GM18502 (cell line): ENCODE data around the gene PCARE.

Experiments
- ATAC-seq: cut with Tn5 transposase; IDR thresholded peaks from one replicate; pipeline ENCODE4 v1.9.1; 2021; ENCODE audit warnings: mild to moderate bottlenecking; ENCODE audit not compliant: unreplicated experiment, poor library complexity

The PCARE gene

DNA sequence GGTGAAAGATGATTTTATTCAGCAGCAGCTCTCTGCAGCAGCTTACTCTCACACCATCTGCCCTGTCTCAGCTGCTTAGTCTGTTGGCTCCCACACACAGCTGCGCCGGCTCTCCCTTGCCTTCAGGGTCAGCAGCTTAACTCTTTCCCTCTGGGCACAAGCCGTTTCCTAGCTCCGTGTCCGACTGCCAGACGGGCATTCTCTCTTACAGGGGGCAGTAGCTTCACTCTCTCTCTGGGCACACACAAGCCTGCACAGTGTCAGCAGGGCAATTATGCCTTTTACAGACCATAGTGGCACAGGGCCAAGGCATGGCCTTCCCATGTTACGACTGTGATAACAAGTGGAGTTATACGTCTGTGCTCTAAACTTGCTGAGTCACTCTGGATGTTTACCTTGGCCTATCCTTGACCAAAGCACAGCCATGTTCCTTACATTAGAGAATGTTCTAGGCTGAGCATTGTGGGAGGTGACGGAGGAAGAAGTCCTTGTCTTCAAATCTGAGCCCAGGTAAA is 31.7 kb downstream of the PCARE start:
- ATAC-seq = no peak

DNA sequence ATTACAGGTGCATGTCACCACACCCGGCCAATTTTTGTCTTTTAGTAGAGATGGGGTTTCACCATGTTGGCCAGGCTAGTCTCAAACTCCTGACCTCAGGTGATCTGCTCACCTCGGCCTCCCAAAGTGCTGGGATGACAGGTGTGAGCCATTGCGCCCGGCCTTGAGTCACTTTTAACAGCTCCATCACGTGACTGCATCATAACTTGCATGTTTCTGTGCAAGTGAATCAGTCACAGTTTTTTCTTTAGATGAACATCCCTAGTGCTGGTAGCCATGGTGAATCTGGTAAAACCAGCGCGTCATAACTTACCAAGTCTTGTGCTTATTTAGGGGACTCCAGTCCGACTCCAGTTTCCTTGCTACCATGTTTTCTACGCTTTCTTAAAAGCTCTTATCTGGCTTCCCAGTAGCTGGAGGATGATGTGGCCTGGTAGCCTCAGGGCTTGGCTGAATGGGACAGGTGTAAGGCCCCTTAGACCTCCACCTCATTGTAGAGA is 33.1 kb downstream of the PCARE start:
- no peak for ATAC-seq

DNA sequence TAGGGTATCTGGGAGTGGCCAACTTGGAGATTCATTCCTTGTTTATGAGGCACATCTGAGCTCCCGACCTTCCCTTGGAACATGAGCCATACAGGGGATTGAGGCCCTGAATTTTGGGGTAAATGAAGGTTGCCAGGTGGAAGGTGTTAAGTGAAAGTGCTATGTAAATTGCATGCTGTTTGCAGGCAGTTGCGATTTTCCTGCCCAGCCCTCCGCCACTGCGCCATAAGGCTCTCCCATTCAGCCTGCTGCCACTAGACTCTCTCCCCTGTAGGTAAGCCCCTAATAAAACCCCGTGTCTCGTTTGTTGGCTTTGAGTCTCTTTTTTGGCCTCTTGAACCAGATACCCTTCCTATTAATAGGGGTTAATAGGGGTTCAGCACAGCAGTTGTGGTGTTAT is 33.8 kb downstream of the PCARE start:
- no peak for ATAC-seq

DNA sequence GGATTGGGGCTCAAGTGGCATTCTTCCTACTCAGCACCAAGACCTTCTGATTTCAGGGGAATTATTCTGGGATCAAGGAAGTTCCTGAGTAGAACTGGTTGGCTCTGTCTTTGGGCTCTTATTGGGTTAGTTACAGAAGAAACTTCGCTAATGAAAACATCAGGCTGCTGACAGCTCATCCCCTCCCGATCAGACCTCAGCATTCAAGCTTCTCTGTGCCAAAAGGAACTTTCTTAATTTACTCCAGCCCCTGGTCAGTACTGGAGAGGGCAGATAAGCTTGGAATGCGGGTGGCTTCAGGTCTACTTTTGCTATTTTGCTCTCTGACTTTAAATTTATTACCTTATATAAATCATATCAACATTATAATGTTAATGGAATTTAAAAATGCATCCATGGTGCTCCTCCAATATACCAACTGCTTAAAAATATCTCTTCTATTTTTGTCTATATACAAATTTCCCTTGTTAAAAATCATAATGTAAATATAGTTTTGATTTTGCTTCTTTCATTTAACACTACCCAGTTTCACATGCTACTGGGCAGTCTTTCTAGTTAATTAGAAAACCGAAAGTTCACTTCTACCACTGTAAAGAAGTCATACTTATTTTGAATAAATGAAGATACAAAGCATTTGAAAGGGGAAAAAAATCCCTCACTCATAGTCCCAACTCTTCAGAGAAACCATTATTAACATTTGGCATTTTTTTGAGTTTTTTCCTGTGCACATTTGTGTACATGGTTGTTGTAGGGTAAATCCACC is 34.4 kb downstream of the PCARE start:
- no peak for ATAC-seq

DNA sequence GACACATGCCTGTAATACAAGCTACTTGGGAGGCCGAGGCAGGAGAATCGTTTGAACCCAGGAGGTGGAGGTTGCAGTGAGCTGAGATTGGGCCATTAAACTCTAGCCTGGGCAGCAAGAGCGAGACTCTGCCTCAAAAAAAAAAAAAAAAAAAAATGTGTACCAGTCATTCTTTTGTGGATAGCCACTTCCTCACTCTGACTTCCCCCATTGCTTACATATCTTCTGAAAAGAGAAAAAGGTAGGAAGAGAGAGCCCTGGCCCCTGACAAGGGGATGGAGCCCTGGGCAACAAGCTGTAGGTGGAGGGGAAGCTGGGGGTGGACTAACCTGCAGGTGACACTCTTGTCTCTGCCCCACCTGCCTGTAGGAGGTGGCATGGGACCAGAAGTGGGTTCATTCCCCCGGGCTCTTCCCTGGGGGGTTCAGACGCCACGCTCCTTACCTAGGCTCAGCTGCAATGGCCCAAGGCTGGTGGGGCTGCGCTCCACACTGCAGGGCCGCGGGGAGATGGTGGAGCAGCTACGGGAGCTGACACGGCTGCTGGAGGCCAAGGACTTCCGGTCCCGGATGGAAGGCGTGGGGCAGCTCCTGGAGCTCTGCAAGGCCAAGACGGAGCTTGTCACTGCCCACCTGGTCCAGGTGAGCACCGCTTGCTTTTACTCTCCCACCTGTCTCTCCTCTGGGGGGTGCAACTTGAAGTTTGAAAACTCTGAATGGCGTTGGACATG is 39.1 kb downstream of the PCARE start:
- ATAC-seq = no peak

DNA sequence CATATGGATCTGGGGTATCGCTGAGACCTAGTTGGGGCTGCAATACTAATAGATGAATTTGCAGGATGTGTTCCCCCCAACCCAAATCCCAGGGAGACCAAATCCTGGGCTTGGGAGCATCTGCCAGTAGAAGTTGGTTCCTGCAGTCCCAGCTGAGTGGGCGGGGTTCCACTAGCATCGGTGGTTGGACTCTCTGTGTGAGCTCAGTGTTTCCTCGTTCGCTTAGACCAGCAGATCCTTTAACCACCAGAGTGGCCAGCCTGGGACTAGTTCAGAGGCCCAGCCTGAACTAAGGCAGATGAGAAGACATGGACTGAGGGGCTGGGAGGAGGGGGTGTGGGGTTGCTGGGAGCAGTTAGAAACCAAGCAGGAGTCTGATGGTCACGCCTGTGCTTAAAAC is 40.7 kb downstream of the PCARE start:
- ATAC-seq = no peak

DNA sequence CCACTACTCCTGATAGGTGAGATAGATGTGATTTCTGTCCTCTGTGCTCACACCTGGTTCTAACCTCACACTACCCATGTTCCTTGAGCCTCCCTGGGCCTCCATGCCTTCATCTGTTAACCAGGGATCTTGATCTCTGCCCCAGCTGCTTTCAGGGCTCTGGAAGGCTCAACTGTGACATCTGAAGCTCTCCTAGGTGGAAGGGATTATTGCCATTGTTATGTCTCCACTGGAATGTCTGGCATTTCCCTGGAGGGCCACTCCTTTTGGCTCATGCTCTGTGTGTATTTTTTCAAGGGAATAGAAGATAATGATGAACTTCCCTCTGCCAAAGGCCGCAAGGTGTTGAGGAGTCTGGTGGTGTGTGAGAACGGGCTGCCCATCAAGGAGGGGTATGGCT is 41.2 kb downstream of the PCARE start:
- no peak for ATAC-seq

DNA sequence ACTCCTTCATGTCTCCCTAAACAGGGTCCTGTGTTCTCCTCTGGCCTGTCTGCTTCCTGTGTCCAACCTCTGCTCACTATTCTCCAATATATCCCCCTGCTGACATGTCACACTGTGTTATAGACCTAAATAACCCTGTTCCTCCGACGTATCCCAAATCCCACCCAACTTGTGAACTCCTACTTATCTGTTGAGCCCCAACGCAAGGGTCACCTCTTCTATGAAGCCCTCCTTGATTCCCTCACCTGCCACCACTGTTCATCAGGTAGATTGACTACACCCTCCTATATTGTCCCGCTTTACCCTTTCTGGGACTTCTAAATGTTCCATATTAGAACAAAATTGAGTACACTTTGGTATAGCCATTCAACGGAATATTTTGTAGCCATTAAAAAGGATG is 42.1 kb downstream of the PCARE start:
- ATAC-seq = no peak

DNA sequence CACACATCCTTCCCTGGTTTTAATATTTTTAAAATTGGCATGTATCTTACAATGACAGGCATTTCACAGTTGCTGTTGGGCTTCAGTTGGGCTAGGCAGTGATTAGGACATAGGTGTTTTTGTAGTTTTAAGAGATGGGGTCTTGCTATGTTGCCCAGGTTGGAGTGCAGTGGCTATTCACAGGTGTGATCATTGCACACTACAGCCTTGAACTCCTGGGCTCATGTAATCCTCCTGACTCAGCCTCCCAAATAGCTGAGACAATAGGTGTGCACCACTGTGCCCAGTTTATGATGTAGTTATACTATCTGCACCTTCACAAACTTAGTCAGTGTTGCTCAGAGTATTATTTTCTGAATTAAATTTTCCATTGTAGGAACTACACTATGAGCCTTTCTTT is 43.3 kb downstream of the PCARE start:
- no peak for ATAC-seq

DNA sequence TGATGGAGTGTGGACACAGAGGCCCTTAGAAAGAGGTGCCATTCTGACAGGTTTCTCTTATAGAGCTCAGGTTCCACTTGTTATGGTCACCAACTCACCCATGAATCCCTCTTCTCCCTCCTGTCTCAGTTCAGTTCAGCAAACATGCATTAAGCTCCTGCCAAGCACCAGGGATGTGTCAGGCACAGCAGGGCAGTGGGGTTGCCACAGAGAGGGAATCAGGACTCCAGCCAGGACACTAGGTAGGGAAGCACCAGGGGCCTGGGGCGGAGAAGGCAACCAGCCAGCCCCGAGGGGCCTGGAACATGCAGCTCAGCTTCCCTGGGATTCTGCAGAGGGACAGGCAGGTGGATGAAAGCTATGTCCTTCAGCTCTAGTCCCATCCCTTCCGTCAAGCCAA is 48.6 kb downstream of the PCARE start:
- ATAC-seq = no peak

DNA sequence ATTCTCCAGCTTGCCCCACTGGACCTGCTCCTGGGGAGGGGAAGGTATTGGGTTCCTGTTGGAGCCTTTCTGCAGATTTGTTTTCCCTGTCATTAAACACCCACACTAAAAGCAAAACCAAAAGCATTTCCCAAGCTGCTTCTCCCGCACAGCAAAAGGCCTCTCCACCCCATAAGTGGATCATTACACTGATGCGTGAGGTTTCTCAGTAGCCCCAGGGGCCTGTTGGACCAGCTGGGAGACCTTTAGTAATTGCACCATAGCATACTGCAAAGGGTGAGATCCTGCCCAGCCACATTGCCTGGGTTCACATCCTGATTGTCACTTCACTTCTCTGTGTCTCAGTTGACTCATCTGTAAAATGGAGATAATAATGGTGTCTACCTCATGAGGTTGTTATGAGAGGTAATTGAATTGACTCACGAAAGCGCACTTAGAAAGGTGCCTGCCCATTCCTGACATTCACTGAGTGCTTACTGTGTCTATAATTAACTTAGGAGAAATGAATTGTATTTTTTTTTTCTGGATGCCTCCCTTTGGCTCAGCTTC is 49.4 kb downstream of the PCARE start:
- no peak for ATAC-seq

DNA sequence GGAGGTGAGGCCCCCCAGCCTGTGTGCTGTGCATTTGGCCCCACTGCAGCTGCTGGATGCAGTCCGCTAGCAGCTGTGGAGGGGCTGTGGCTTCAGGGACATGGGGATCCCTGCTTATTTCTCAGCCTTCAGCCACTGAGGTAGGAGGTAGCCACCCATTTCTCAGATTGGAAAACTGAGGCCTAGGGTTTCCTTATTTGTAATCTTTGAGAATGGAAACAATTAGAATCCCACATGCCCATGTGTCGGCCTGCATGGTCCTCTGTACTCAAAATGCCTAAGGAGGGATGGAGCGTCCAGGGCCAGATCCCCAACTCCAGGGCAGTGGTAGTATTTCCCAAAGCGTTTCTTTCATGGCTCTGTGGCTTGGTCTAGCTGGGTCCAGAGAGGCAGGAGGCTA is 51.1 kb downstream of the PCARE start:
- ATAC-seq = no peak

DNA sequence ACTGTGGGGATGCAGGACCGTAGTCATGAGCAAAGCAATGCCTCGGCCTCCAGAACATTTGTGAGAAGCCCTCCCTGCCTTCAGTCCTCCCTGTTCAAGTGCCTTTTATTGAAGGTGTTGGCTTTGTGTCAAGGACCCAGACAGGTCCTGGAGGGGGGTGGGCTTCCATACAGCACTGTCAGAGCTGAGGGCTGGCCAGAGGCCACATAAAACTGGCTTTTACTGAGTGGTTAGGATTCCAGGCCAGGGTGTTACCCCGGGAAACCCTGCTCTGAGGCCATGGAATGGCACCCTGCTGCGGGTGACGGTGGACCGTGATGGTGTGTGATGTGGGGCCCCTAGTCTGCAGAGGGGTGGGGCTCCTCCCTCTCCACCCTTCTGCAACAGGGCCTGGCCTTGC is 51.6 kb downstream of the PCARE start:
- no peak for ATAC-seq

DNA sequence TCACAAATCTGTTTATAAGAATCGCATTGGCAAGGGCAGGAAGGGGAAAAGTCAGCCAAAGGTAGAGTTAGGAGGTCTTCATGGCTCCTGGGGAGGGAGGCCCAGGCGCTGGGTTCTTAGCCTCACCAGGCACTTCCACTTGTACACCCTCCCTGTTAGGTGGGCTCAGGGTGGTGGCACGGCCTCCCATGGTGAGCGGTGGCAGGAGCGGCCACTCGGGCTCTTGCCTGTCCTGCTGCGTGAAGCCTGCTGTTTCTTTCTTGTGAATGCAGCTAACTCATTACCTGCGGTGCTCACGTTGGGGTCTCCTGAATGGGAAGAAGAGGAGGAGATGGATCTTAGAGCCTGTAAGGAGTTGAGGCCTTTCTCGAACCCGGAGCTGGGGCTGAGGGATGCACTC is 52.4 kb downstream of the PCARE start:
- no peak for ATAC-seq

DNA sequence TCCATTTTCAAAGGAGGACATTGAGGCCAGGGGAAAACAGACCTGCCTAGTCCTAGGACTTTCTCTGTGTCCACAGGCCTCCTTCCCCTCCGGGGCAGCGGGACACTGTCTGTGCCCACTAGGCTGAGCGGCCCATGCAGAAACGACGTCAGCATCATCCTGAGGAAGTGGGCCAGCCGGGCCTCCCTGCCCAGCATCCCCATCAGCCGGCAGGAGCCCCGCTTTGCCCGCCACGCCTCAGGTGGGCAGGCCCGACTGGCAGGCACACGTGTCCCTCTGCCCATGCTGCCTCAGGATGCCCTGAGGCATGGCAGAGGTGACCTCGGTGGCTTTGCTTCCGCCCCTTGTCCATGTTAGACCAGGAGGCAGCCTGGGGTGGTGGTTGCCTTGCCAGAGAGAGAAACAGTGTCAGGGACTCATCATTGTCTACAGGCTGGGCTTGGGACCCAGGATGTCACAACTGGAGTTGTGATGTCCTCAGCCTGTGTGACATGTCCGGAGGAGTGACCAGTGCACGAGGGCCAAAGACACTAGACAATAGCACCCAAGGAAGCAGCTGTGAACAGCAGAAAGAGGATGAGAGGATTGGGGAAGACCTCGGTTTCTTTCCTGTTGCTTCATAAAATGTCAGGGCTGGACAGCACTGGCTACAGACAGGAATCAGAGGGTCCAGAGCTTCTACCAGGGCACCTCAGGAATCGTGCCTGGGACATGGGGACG is 56.4 kb downstream of the PCARE start:
- ATAC-seq = no peak

DNA sequence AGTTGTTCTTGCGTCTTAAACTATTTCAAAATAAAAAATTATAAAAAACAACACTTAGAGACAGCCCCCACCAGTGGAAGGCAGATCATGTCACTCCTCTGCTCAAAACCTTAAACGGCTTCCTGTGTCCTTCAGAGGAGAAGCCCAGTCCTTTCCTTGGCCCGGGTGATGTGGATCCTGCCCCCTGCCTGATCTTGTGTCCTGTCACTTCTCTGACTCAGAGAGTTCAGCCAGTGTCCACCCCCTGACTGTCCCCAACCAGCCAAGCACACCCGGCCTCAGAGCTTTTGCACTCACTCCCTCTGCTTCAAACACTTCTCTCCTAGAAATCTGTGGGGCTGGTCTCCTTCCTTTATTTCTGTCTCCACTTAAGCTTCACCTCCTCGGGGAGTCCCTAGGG is 57.8 kb downstream of the PCARE start:
- no peak for ATAC-seq

DNA sequence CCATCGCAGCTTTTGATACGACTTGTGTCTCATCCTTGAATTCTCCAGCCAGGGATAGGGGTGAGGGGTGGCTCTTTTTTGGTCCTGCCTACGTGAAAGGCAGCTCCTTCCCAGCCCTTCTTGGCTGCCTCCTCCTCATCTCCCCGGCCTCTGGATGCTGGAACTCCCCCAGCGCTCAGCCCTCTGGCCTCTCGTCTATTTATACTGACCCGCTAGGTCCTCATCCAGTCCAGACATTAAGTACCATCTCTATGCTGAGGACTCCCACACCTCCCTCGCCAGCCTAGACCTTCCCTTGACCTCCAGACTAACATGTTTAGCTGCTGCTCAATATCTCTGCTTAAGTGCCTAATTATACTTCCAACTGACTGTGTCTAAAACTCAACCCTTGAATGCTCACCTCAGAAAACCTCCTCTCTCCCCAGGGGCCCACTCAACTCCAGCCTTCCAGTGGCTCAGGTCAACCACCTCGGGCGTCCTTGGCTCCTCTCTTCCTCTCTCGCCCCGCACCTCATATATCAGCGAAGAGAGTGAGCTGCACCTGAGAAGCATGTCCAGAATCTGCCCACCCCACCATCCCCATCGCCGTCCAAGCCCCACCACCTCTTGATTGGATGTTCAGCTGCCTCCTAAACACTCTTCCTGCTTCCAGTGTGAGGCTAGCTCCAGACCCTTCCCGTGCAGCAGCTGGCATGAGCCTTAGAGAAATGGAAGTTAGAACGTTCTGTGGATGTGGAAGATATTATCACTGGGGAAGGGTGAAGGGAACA is 58.4 kb downstream of the PCARE start:
- no peak for ATAC-seq

DNA sequence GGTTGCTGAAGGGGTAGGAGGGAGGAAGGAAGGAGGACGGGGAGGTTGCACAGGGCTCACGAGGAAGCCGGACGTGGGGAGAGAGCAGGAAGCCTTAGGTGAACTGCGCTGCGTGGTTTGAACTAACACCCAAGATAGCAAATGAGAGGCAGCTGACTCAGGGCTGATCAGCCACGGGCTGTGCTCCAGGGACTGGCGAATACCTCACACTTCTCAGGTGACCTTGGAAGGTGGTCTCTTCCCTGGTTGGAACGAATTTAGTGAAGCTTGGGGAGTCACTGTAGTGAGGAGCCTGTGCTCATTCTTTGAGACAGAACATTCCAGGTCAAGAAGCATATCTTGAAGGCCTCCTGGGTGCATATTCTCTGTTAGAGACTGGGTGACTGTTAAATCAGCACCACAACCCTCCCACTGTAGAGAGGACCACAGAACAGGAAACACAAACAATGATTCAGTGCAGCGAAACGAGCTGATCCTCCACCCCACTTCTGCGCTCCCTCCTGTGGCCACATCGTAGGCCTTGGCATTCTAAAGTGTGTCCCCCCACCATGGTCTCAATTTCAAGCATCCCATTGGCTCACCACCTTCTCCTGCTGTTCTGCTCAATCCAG is 59.4 kb downstream of the PCARE start:
- ATAC-seq = no peak

DNA sequence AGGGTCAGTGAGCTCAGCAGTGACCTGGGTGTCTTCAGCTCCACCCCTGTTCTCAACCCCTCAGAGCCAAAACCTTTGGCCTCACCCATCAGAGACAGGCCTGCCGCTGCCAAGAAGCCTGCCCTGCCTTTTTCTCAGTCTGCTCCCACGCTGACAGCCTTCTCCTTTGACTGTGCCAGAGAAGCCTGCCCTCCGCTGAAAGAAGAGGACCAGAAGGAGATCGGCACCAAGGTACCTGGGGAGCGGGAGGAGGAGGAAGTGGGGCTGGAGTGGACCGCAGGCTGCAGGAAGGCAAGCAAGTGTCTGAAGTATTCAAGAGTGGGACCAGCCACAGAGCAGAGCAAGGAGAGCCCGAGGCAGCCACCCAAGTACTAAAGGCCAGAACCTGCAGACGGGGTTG is 60.0 kb downstream of the PCARE start:
- ATAC-seq = no peak
